Measurements from ENCODE around the gene DEFB124. TPM values are rescaled to one million over a fixed set of nuclear protein-coding genes. Genes with fewer than 3 reads are reported as not detected.

Gene DEFB124
- total and polyA plus RNA-seq, 2 experiments from 2014 or later, result not detected

DNA sequence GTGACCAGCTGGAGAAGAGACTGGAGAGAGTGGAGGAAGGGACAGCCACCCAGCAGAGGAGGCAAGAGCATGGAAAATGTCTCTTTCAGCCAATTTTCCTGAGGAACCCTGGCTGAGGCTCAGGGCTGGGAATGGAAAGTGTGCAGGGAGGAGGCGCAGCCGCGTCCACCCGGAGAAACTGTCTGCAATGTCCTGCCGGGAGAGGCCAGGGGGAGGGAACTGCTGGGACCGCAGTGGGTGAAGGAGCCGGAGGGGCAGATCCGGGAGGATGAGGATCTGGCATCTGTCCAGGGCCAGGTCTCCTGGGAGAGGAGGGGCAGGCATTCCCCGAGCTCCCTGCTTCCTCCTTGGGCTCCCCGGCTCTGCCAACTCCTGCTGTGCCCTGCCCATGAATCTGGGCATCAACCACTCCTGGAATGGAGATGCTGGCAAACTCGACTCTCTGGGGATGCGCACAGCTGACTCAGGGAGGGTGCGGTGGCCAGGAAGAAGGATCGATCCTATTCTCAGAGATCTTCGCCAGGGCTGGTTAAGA is 21.9 kb upstream of the DEFB124 start:
- DNase-seq (ENCODE audit: low read depth in 1 of 2, low spot score in 1 of 2), result peak in 1 of 2 donors; percentile 77
- Histone ChIP-seq H3K4me1 (ENCODE audit: low read depth) (no peaks in the 10 kb centered on the region), H3K27ac (no peak overlapping the region), H3K36me3 (no peaks in the 10 kb centered on the region), H3K27me3 (no peaks in the 10 kb centered on the region), H3K9me3 (ENCODE audit: low read depth) (no peaks in the 10 kb centered on the region), H3K4me3 (no peak overlapping the region)
- TF ChIP-seq, protein P1, sequence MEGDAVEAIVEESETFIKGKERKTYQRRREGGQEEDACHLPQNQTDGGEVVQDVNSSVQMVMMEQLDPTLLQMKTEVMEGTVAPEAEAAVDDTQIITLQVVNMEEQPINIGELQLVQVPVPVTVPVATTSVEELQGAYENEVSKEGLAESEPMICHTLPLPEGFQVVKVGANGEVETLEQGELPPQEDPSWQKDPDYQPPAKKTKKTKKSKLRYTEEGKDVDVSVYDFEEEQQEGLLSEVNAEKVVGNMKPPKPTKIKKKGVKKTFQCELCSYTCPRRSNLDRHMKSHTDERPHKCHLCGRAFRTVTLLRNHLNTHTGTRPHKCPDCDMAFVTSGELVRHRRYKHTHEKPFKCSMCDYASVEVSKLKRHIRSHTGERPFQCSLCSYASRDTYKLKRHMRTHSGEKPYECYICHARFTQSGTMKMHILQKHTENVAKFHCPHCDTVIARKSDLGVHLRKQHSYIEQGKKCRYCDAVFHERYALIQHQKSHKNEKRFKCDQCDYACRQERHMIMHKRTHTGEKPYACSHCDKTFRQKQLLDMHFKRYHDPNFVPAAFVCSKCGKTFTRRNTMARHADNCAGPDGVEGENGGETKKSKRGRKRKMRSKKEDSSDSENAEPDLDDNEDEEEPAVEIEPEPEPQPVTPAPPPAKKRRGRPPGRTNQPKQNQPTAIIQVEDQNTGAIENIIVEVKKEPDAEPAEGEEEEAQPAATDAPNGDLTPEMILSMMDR (IDR thresholded peaks at IDR 0.05; ENCODE audit: low read depth, low read length), result no peak

DNA sequence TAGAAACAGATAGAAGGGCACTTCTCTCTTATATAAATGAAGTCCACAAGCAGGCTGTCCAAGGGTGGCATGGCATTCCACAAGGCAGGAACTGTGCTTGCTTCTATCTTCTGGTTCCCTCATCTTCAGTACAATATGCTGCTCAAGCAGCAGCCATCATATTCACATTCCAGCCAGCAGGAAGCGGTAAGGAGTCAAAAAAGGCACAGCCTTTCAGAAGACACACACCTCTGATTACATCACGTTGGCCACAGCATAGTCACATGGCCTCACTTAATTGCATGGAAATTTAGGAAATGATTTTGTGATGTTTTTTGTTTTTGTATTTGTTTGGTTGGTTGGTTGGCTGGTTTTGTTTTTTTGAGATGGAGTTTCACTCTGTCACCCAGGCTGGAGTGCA is 19.2 kb upstream of the DEFB124 start:
- TF ChIP-seq, protein P1 (IDR thresholded peaks at IDR 0.05; ENCODE audit: low read depth, low read length), result peak; percentile 58
- no peaks in the 10 kb centered on the region for H3K9me3 ChIP-seq (ENCODE audit: low read depth)
- peak in 1 of 2 donors; percentile 73 for DNase-seq (ENCODE audit: low read depth in 1 of 2, low spot score in 1 of 2)
- H3K36me3 ChIP-seq, result no peaks in the 10 kb centered on the region
- no peaks in the 10 kb centered on the region for H3K4me1 ChIP-seq (ENCODE audit: low read depth)
- H3K27me3 ChIP-seq, result no peaks in the 10 kb centered on the region
- no peak overlapping the region for H3K27ac ChIP-seq
- H3K4me3 ChIP-seq, result no peak overlapping the region

DNA sequence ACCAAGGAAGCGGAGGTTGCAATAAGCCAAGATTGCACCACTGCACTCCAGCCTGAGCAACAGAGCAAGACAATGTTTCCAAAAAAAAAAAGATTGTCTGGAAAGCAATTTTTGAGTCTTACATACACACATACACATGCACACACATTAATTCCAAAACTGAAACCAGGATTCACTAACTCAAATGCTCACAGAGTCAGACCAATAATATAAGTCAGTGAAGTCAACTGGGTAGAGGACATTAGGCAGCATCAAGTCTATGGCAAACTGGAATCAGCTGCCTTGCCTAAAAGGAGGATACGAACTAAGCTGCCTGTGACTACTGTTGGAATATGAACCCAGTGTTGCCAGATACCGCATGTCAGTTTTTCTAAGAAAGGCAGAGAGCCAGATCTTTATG is 15.8 kb upstream of the DEFB124 start:
- no peaks in the 10 kb centered on the region for H3K27me3 ChIP-seq
- DNase-seq (ENCODE audit: low read depth in 1 of 2, low spot score in 1 of 2), result no peak
- H3K4me1 ChIP-seq (ENCODE audit: low read depth), result no peaks in the 10 kb centered on the region
- H3K9me3 ChIP-seq (ENCODE audit: low read depth), result no peaks in the 10 kb centered on the region
- H3K4me3 ChIP-seq, result no peak overlapping the region
- no peaks in the 10 kb centered on the region for H3K36me3 ChIP-seq
- TF ChIP-seq, protein P1 (IDR thresholded peaks at IDR 0.05; ENCODE audit: low read depth, low read length), result no peak
- no peak overlapping the region for H3K27ac ChIP-seq

DNA sequence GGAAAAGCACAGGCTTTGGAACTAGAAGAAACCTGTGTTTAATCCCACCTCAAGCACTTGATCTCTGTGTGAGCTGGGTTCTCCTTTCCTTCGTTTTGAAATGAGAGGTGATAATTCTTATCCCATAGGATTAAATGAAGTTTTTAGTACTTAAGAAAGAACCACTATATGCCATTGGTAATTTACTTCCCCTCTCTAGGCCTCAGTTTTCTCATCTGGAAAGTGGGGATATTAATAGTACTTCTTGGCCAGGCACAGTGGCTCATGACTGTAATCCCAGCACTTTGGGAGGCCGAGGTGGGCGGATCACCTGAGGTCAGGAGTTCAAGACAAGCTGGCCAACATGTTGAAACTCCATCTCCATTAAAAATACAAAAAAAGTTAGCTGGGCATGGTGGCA is 14.2 kb upstream of the DEFB124 start:
- Histone ChIP-seq H3K9me3 (ENCODE audit: low read depth) (no peaks in the 10 kb centered on the region), H3K4me1 (ENCODE audit: low read depth) (no peaks in the 10 kb centered on the region), H3K36me3 (no peaks in the 10 kb centered on the region), H3K27me3 (no peaks in the 10 kb centered on the region), H3K4me3 (no peak overlapping the region), H3K27ac (no peak overlapping the region)
- DNase-seq (ENCODE audit: low read depth in 1 of 2, low spot score in 1 of 2), result no peak
- TF ChIP-seq, protein P1 (IDR thresholded peaks at IDR 0.05; ENCODE audit: low read depth, low read length), result no peak

DNA sequence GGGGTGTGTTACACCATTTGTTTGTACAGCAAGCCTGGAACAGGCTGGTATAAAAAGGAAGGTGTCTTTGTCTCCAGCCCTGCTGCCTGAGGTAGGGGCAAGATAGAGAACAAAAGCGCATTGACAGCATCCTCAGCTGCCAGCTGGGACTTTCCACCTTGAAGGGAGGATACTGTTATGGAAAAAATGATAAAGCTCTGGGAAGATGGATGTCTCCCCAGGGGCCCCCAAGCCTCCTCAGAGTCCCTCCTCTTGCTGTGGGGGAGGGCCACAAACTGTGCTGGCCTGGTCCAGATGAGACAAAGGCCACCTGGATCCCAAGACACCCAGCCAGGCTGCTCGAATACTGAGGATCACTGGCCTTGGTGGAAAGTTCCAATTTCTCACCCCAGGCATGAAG is 13.2 kb upstream of the DEFB124 start:
- DNase-seq (ENCODE audit: low read depth in 1 of 2, low spot score in 1 of 2), result no peak
- Histone ChIP-seq H3K4me3 (no peak overlapping the region), H3K27ac (no peak overlapping the region)

More for the DNA sequence above, 13.2 kb upstream of the DEFB124 start:
- H3K27me3 ChIP-seq, result no peaks in the 10 kb centered on the region
- H3K36me3 ChIP-seq, result no peaks in the 10 kb centered on the region
- TF ChIP-seq, protein P1 (IDR thresholded peaks at IDR 0.05; ENCODE audit: low read depth, low read length), result no peak
- no peaks in the 10 kb centered on the region for H3K9me3 ChIP-seq (ENCODE audit: low read depth)
- no peaks in the 10 kb centered on the region for H3K4me1 ChIP-seq (ENCODE audit: low read depth)
